ENCODE measurements around the gene IL2RG. TPM values are rescaled to one million over a fixed set of nuclear protein-coding genes. Genes with fewer than 3 reads are reported as not detected.

The IL2RG gene
- total RNA-seq, 2 donors from 2014 or later: not detected

DNA sequence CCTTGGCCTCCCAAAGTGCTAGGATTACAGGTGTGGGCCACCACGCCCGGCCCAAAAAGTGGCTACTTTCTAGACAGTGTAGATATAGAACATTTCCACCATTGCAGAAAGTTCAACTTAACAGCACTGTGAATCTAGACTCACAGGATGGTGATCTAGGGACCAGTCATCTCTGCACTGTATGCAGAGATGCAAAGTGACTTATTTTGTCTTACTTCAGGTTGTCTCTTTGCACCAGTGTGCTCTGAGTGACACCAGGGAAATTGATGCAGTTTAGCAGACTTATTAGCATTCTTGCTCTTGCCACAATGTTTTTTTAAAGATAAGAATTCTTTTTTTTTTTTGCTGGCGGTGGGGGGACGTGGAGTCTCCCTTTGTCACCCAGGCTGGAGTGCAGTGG, 28.6 kb downstream of the IL2RG start:
- no peaks in the 10 kb centered on the region for H3K4me1 Mint-ChIP-seq
- Histone ChIP-seq H3K27ac (ENCODE audit: low read depth, low read length) (no peak overlapping the region), H3K9ac (ENCODE audit: extremely low read depth, low read length, poor library complexity, severe bottlenecking) (no peak overlapping the region), H3K4me1 (ENCODE audit: control insufficient read depth, insufficient read depth, low read length) (no peaks in the 10 kb centered on the region), H3K9me3 (ENCODE audit: control insufficient read depth, low read length) (no peaks in the 10 kb centered on the region), H3K27me3 (ENCODE audit: control insufficient read depth, insufficient read depth, low read length, poor library complexity, severe bottlenecking) (no peaks in the 10 kb centered on the region), H3K4me3 (ENCODE audit: low read length) (no peak overlapping the region), H3K36me3 (ENCODE audit: control insufficient read depth, insufficient read depth, low read length) (no peaks in the 10 kb centered on the region)
- peaks cover 31% of the 10 kb centered on the region for H3K9me3 Mint-ChIP-seq
- H3K27ac Mint-ChIP-seq: no peak overlapping the region
- WGBS, 2 experiments (ENCODE audit: insufficient coverage in 1 of 2, insufficient read length in 1 of 2): 92% methylated on average over 4 of the region's 4 CpGs; no CpG with 5 or more reads in 1 of the 2 experiments
- TF ChIP-seq CTCF (conservative IDR thresholded peaks at IDR 0.05): no peak
- no peak for DNase-seq
- H3K27me3 Mint-ChIP-seq (ENCODE audit: insufficient read depth): peaks cover 2% of the 10 kb centered on the region
- no peak overlapping the region for H3K4me3 Mint-ChIP-seq
- no peaks in the 10 kb centered on the region for H3K36me3 Mint-ChIP-seq (ENCODE audit: low read depth)

DNA sequence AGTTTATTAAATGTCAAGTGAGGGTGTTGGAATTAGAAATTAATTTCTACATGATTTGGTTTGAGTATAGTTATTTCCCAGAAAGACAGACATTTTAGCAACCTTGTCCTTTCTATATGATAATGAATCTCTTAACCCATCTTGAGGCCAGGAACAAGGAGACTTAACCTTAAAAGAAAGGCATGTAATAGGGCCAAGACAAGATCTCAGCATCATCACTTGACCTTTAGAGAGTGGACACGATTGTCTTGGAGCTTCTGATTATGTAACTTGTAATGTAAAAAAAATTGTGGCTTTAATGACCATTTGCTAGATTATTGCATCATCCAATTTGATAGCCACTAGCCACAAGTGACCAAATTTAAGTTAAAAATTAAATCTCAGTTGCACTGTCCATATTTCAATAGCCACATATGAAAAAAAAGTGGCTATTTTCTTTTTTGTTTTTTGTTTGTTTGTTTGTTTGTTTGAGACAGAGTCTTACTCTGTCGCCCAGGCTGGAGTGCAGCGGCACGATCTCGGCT, 29.2 kb downstream of the IL2RG start:
- no peak overlapping the region for H3K4me3 Mint-ChIP-seq
- Histone ChIP-seq H3K27ac (ENCODE audit: low read depth, low read length) (no peak overlapping the region), H3K4me3 (ENCODE audit: low read length) (no peak overlapping the region), H3K27me3 (ENCODE audit: control insufficient read depth, insufficient read depth, low read length, poor library complexity, severe bottlenecking) (no peaks in the 10 kb centered on the region), H3K36me3 (ENCODE audit: control insufficient read depth, insufficient read depth, low read length) (no peaks in the 10 kb centered on the region), H3K9me3 (ENCODE audit: control insufficient read depth, low read length) (no peaks in the 10 kb centered on the region), H3K9ac (ENCODE audit: extremely low read depth, low read length, poor library complexity, severe bottlenecking) (no peak overlapping the region), H3K4me1 (ENCODE audit: control insufficient read depth, insufficient read depth, low read length) (no peaks in the 10 kb centered on the region)
- WGBS, 2 experiments (ENCODE audit: insufficient coverage in 1 of 2, insufficient read length in 1 of 2): 85% methylated on average over 5 of the region's 5 CpGs; no CpG with 5 or more reads in 1 of the 2 experiments
- H3K27ac Mint-ChIP-seq: no peak overlapping the region
- no peak for TF ChIP-seq CTCF (conservative IDR thresholded peaks at IDR 0.05)
- no peaks in the 10 kb centered on the region for H3K4me1 Mint-ChIP-seq
- no peaks in the 10 kb centered on the region for H3K36me3 Mint-ChIP-seq (ENCODE audit: low read depth)
- no peak for DNase-seq
- H3K27me3 Mint-ChIP-seq (ENCODE audit: insufficient read depth): peaks cover 2% of the 10 kb centered on the region
- H3K9me3 Mint-ChIP-seq: peaks cover 31% of the 10 kb centered on the region

- Mint-ChIP-seq H3K36me3 (ENCODE audit: low read depth) (no peaks in the 10 kb centered on the region), H3K4me3 (no peak overlapping the region), H3K9me3 (peaks cover 30% of the 10 kb centered on the region), H3K4me1 (no peaks in the 10 kb centered on the region), H3K27ac (no peak overlapping the region), H3K27me3 (ENCODE audit: insufficient read depth) (peaks cover 2% of the 10 kb centered on the region)
- H3K9me3 ChIP-seq (ENCODE audit: control insufficient read depth, low read length): no peaks in the 10 kb centered on the region
- no peak for DNase-seq
- no peak overlapping the region for H3K27ac ChIP-seq (ENCODE audit: low read depth, low read length)
- no peak overlapping the region for H3K9ac ChIP-seq (ENCODE audit: extremely low read depth, low read length, poor library complexity, severe bottlenecking)
- H3K27me3 ChIP-seq (ENCODE audit: control insufficient read depth, insufficient read depth, low read length, poor library complexity, severe bottlenecking): no peaks in the 10 kb centered on the region
- WGBS, 2 experiments (ENCODE audit: insufficient coverage in 1 of 2, insufficient read length in 1 of 2): 93 to 100% methylated on average over 1 to 3 of the region's 3 CpGs
- TF ChIP-seq CTCF (conservative IDR thresholded peaks at IDR 0.05): no peak
- H3K4me3 ChIP-seq (ENCODE audit: low read length): no peak overlapping the region
- no peaks in the 10 kb centered on the region for H3K4me1 ChIP-seq (ENCODE audit: control insufficient read depth, insufficient read depth, low read length)
- no peaks in the 10 kb centered on the region for H3K36me3 ChIP-seq (ENCODE audit: control insufficient read depth, insufficient read depth, low read length)
Measured at GRCh38 chrX:71081330-71082123, 29.9 kb downstream of the IL2RG start.
